K562 (cell line): Measurements from ENCODE around the gene TMPRSS5.

Source experiments
- CTCF ChIP-seq, 3 experiments: IDR thresholded peaks in 2 of 3; conservative IDR thresholded peaks in 1 of 3; 2 replicates each; pipeline ENCODE4 v1.5.1; 2011 to 2012; ENCODE audit warnings: low read length in 3 of 3, mild to moderate bottlenecking in 3 of 3, control low read depth in 2 of 3, improper control_type of control experiment in 1 of 3, inconsistent platforms in 1 of 3, low read depth in 1 of 3, mixed read lengths in 1 of 3, moderate library complexity in 1 of 3; ENCODE audit not compliant: insufficient read depth in 2 of 3
- KLF16 ChIP-seq: IDR thresholded peaks from 2 replicates; pipeline ENCODE4 v1.6.1; 2016; ENCODE audit warnings: antibody characterized with exemption
- MCM5 ChIP-seq: fragments of 450-650 bp; IDR thresholded peaks from 2 replicates; pipeline ENCODE4 v1.6.1; 2016; ENCODE audit warnings: low read depth
- MYBL2 ChIP-seq, 2 experiments: fragments of 450-650 bp in 1 of 2; sonication (generic) in 1 of 2; formaldehyde crosslinking in 1 of 2; IDR thresholded peaks; 2 replicates each; pipeline versions ENCODE4 v1.6.1 to v1.8.1; 2017 to 2022; ENCODE audit warnings: borderline replicate concordance in 1 of 2, inconsistent platforms in 1 of 2, low read depth in 1 of 2, mild to moderate bottlenecking in 1 of 2, missing genetic modification reagents in 1 of 2, moderate library complexity in 1 of 2
- POLR2AphosphoS5 ChIP-seq: IDR thresholded peaks from 2 replicates; pipeline ENCODE4 v1.6.1; 2011; ENCODE audit warnings: mild to moderate bottlenecking, low read depth, low read length, moderate library complexity; ENCODE audit not compliant: control insufficient read depth, insufficient read depth
- SMAD3 ChIP-seq: fragments of 450-650 bp; formaldehyde crosslinking; conservative IDR thresholded peaks from 2 replicates; pipeline ENCODE4 v1.4.0; 2020; ENCODE audit warnings: mild to moderate bottlenecking
- SMAD4 ChIP-seq: fragments of 250-450 bp; sonication (Bioruptor Pico); conservative IDR thresholded peaks from 2 replicates; pipeline ENCODE4 v1.8.0; 2021; ENCODE audit warnings: inconsistent platforms, mild to moderate bottlenecking, moderate library complexity
- YY1 ChIP-seq, 3 experiments: IDR thresholded peaks; 2 replicates each; pipeline ENCODE4 v1.6.1; 2011; ENCODE audit warnings: low read length in 2 of 3, mild to moderate bottlenecking in 2 of 3, moderate library complexity in 2 of 3, borderline replicate concordance in 1 of 3, control low read depth in 1 of 3, low read depth in 1 of 3; ENCODE audit not compliant: insufficient read depth in 3 of 3, insufficient replicate concordance in 2 of 3, control insufficient read depth in 1 of 3, insufficient read length in 1 of 3; ENCODE audit errors: extremely low read depth in 1 of 3
- ZNF431 ChIP-seq: sonication (generic); formaldehyde crosslinking; IDR thresholded peaks from 2 replicates; pipeline ENCODE4 v1.8.0; 2022; ENCODE audit warnings: mild to moderate bottlenecking, missing genetic modification reagents
- ZNF592 ChIP-seq: fragments of 450-650 bp; IDR thresholded peaks from 2 replicates; pipeline ENCODE4 v1.6.1; 2017; ENCODE audit warnings: antibody characterized with exemption, mild to moderate bottlenecking
- ZNF79 ChIP-seq: fragments of 250-450 bp; sonication (Bioruptor Pico); IDR thresholded peaks from 2 replicates; pipeline ENCODE4 v1.4.0; 2020; ENCODE audit warnings: low read depth, mild to moderate bottlenecking, moderate library complexity

- TF ChIP-seq CTCF (IDR thresholded peaks at IDR 0.05 in 2 of 3, conservative IDR thresholded peaks at IDR 0.05 in 1 of 3; ENCODE audit: insufficient read depth in 2 of 3, low read depth in 1 of 3, low read length in 3 of 3) (no peak), MCM5 (no peak), SMAD4 (CRISPR knock-in tag) (no peak), MYBL2 (IDR thresholded peaks at IDR 0.05; ENCODE audit: low read depth) (no peak), MYBL2 (CRISPR knock-in tag; IDR thresholded peaks at IDR 0.05; ENCODE audit: borderline replicate concordance) (no peak), KLF16 (no peak), ZNF431 (CRISPR knock-in tag) (no peak), YY1 (IDR thresholded peaks at IDR 0.05; ENCODE audit: borderline replicate concordance in 1 of 3, control insufficient read depth in 1 of 3, extremely low read depth in 1 of 3, insufficient read depth in 3 of 3, insufficient read length in 1 of 3, insufficient replicate concordance in 2 of 3, low read depth in 1 of 3, low read length in 2 of 3) (no peak), POLR2AphosphoS5 (no peak), SMAD3 (CRISPR knock-in tag) (no peak), ZNF592 (no peak), ZNF79 (CRISPR knock-in tag) (no peak)
Measured at GRCh38 chr11:113725913-113726312, 19.8 kb upstream of the TMPRSS5 start.
